KOPT-K1 (cell line): Measurements from ENCODE around the gene CRIM1.

Source experiments
- H3K27ac ChIP-seq: fragments of 200-600 bp; sonication (generic); 2 replicates; pipeline ENCODE4 v1.5.1; 2016; ENCODE audit warnings: antibody characterized with exemption, mild to moderate bottlenecking, low read depth, low read length; ENCODE audit not compliant: poor library complexity, severe bottlenecking
- H3K36me3 ChIP-seq: fragments of 200-600 bp; sonication (generic); 2 replicates; pipeline ENCODE4 v1.5.1; 2017; ENCODE audit warnings: antibody characterized with exemption, mild to moderate bottlenecking, low read length, moderate library complexity; ENCODE audit not compliant: insufficient read depth
- H3K9me3 ChIP-seq: fragments of 200-600 bp; sonication (generic); 2 replicates; pipeline ENCODE4 v1.5.1; 2017; ENCODE audit warnings: antibody characterized with exemption, low read length, mild to moderate bottlenecking; ENCODE audit not compliant: insufficient read depth, poor library complexity, severe bottlenecking

CRIM1 gene

GRCh38 chr2:36376992-36377738, 21.6 kb downstream of the CRIM1 start:
- no peaks in the 10 kb centered on the region for H3K36me3 ChIP-seq
- no peak overlapping the region for H3K27ac ChIP-seq

DNA sequence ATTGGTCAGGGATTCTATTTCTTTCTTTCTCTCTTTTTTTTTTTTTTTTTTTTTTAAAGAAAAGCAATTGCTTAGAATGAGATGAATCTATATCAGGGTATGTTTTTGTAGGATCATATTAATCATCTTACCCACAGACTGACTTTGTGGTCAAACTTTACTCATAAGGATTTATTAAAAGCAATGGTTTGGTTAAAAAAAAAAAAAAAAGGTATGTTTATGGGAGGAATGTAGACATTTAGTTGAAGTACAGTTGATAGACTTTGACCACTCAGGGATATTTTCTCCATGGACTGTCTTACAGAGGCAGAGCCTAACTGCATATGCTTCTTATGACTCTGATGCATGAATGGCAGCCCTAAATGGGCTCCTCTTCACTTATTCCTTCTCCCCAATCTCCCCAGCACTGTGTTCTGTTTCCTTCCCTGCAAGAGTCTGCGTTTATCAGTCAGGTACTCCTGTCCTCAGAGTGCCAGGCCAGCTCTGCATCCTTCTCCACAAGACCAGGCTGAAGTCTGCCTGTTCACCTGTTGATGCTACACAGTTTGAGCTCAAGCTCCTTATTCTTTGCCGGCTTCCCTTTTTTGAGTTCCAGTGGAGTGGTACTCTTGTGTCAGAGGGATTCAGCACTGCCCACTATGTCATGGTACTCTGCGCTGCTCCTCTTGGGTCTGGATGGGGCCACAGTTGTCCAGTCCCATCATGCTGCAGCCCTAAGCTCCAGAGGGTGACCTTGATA, 24.3 kb downstream of the CRIM1 start:
- H3K9me3 ChIP-seq = no peaks in the 10 kb centered on the region
- no peaks in the 10 kb centered on the region for H3K36me3 ChIP-seq
- H3K27ac ChIP-seq = no peak overlapping the region

More at GRCh38 chr2:36376992-36377738, 21.6 kb downstream of the CRIM1 start:
- no peaks in the 10 kb centered on the region for H3K9me3 ChIP-seq

GRCh38 chr2:36380624-36381481, 25.3 kb downstream of the CRIM1 start:
- Histone ChIP-seq H3K9me3 (no peaks in the 10 kb centered on the region), H3K36me3 (no peaks in the 10 kb centered on the region), H3K27ac (no peak overlapping the region)

- no peaks in the 10 kb centered on the region for H3K9me3 ChIP-seq
- no peaks in the 10 kb centered on the region for H3K36me3 ChIP-seq
- no peak overlapping the region for H3K27ac ChIP-seq
These were observed 26.4 kb downstream of the CRIM1 start for GRCh38 chr2:36381993-36382392.

DNA sequence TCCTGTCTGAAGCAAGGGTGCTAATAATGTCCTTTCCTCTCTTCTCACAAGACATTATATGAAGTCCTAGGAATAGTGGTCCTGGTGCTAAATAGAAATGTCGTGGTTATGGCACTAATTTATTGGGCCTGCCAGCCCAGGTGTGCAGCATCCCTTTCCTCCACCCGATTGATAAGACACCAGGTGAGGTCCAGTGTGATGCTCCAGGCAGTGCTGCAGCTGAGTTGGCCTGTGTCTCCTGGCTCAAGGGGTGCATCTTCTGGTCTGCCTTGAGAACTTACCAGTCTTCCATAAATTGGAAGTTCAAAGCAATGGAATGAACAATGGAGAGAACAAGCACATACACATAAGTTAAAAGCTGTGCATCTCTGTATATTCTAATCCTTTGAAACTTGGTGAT, 26.9 kb downstream of the CRIM1 start:
- Histone ChIP-seq H3K27ac (no peak overlapping the region), H3K36me3 (no peaks in the 10 kb centered on the region), H3K9me3 (no peaks in the 10 kb centered on the region)

DNA sequence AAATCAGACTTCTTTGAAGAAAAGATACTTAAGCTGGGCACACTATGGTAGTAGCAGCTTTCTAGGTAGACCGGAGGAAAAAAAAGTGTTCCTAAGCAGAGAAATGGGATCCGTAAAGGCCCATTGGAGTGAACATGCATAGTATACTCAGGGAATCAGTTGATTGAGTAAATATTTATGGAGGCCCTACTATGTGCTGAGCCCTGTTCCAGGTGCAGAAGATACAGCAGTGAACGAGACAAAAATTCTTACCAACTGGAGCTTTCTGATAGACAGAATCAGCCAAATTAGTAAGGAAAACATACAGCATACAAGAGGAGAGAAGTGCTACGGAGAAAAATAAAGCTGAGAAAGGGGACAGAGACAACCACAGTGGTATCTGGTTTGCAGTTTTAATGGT, 28.1 kb downstream of the CRIM1 start:
- Histone ChIP-seq H3K36me3 (no peaks in the 10 kb centered on the region), H3K27ac (no peak overlapping the region), H3K9me3 (no peaks in the 10 kb centered on the region)

GRCh38 chr2:36384454-36384853, 28.9 kb downstream of the CRIM1 start:
- Histone ChIP-seq H3K36me3 (no peaks in the 10 kb centered on the region), H3K9me3 (no peaks in the 10 kb centered on the region)

GRCh38 chr2:36385603-36386002, 30.0 kb downstream of the CRIM1 start:
- H3K27ac ChIP-seq = no peak overlapping the region
- H3K9me3 ChIP-seq = no peaks in the 10 kb centered on the region
- no peaks in the 10 kb centered on the region for H3K36me3 ChIP-seq

More at GRCh38 chr2:36384454-36384853, 28.9 kb downstream of the CRIM1 start:
- H3K27ac ChIP-seq = no peak overlapping the region

DNA sequence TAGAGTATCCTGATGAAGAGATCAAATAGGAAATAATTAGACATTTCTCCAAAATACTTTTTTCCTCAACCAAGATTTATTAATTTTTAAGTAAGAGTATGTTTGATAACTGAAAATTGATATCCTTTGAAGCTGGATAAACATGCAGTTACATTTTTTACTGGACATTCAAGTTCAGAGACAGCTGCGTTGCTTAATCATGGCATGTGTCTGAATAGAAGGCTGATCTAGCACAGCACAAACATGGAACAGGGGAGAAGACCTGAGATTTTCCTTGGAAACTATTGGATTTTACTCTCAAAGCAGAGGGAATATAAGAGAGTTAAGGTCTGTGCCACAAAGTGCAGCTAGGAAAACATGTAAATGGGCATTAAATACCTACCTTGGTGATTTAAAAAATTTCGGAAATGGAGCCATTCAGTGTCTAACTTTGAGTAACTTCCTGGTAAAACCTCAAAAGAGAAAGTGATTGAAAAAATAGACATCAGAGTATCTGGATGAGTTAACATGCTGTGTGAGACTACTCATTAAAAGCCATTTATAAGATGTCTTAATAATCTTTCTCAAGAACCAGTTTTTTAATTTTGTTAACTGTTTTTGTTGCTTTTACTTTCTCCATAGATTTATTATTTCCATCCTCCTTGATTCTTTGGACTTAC, 31.8 kb downstream of the CRIM1 start:
- no peaks in the 10 kb centered on the region for H3K9me3 ChIP-seq
- no peaks in the 10 kb centered on the region for H3K36me3 ChIP-seq
- H3K27ac ChIP-seq = no peak overlapping the region

DNA sequence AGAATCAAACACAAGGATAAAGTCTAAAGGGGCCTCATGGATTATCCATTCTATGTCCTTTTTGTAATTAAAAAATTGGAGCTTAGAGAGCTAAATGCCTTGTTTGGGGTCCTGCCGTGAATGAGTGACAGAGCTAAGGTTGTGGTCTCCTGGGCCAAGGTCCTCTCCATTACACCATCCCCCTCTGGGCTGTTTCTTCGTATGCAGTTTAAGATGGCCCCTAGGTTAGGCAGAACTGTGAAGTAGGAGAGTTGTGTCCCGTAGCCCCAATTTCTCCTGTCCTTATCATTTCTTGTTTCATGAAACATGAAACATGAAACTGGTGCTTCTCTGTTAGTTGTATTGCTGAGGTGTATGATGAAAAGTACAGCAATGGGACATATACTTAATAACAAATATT, 32.9 kb downstream of the CRIM1 start:
- Histone ChIP-seq H3K9me3 (no peaks in the 10 kb centered on the region), H3K36me3 (no peaks in the 10 kb centered on the region), H3K27ac (no peak overlapping the region)

- H3K36me3 ChIP-seq = no peaks in the 10 kb centered on the region
- no peak overlapping the region for H3K27ac ChIP-seq
- no peaks in the 10 kb centered on the region for H3K9me3 ChIP-seq
These were observed 33.5 kb downstream of the CRIM1 start for GRCh38 chr2:36389091-36389564.

- H3K27ac ChIP-seq = no peak overlapping the region
- H3K36me3 ChIP-seq = no peaks in the 10 kb centered on the region
- H3K9me3 ChIP-seq = no peaks in the 10 kb centered on the region
These were observed 34.0 kb downstream of the CRIM1 start for GRCh38 chr2:36389577-36389976.

GRCh38 chr2:36392571-36393255, 37.1 kb downstream of the CRIM1 start:
- no peak overlapping the region for H3K27ac ChIP-seq
- H3K9me3 ChIP-seq = no peaks in the 10 kb centered on the region
- H3K36me3 ChIP-seq = no peaks in the 10 kb centered on the region

- H3K36me3 ChIP-seq = no peaks in the 10 kb centered on the region
- no peak overlapping the region for H3K27ac ChIP-seq
- H3K9me3 ChIP-seq = no peaks in the 10 kb centered on the region
These were observed 38.2 kb downstream of the CRIM1 start for GRCh38 chr2:36393738-36394256.
